C1 segment of cervical spinal cord (tissue), 14 donors: ENCODE results near the gene PLXNA4.

ENCODE experiments used
- DNase-seq, 14 donors: peaks; one replicate each; lab custom pipeline; 2025; lab: John Stamatoyannopoulos, UW

PLXNA4 gene

GRCh38 chr7:132244903-132245480 is 331.3 kb downstream of the PLXNA4 start:
- no peak for DNase-seq

- no peak for DNase-seq
These were observed 332.8 kb downstream of the PLXNA4 start for GRCh38 chr7:132243463-132243862.

GRCh38 chr7:132243051-132243450 is 333.2 kb downstream of the PLXNA4 start:
- no peak for DNase-seq

- DNase-seq: no peak
These were observed 334.0 kb downstream of the PLXNA4 start for GRCh38 chr7:132242192-132242812.

DNA sequence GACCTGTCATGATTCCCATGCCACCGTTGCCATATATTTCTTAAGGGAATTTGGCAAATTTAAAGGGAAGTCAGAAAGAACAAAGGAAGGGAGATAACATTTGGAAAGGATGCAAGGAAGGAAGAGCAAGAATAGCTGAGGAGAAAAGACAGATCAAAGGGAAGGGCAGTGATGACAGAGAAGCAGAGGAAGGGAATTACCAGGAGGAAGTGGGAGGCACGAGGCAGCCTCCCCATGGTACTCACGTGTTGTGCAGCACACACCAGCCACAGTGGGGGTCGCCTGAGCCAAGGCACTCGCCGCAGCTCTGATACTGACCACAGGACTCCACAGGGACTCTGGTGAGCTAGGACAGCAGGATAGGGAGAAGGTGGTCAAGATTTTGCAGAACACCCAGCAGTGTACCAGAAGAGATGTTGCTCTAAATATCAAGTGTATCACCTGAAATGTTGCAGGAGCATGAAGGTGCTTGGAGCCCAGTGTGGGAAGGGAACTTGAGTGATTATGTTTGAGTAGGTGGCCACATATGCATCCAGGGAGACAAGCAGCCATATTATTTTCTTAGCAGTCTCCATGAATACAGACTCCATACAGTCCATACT is 335.3 kb downstream of the PLXNA4 start:
- no peak for DNase-seq

- DNase-seq: peak in 1 of 14 donors; percentile 27
These were observed 336.0 kb downstream of the PLXNA4 start for GRCh38 chr7:132240262-132240661.

GRCh38 chr7:132239422-132239994 is 336.8 kb downstream of the PLXNA4 start:
- DNase-seq: no peak

DNA sequence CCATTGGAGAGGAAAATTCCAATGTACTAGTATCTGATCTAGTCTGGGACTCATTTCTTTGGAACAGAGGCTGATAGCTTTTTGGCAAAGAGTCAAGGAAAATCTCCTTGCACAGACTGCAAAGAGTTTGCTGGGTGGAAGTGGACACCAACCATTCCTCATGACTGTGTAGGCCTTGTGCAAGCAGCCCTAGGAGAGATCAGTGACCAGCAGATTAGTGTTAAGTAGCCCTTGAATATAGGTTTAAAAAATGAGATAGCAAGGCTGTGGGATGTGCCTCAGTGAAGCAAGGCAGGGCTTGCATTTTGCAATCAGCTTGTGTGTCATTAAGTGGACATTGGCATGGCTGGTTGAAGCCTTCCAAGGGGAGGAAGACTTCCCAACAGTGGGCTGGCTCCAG is 341.6 kb downstream of the PLXNA4 start:
- DNase-seq: no peak

- no peak for DNase-seq
These were observed 343.9 kb downstream of the PLXNA4 start for GRCh38 chr7:132232406-132232805.

DNA sequence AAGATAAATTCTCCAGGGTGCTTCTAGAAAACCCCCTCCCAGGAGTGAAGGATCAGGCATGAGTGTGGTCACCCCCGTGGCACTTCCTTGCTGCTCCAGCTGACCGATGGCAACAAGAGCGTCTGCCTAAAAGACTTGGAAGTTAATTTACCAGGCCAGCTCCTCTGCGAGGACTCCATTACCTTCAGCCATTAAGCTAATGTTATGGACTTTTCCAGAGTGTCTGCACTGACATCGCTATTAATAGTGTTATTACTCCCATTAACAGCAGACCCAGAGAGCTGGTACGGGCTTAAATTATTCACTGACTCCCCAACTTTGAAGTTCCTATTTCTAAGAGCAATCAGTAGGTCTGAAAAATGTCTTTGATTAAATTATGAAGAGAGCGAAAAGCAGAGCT is 345.8 kb downstream of the PLXNA4 start:
- no peak for DNase-seq

GRCh38 chr7:132228240-132228639 is 348.0 kb downstream of the PLXNA4 start:
- DNase-seq: no peak

DNA sequence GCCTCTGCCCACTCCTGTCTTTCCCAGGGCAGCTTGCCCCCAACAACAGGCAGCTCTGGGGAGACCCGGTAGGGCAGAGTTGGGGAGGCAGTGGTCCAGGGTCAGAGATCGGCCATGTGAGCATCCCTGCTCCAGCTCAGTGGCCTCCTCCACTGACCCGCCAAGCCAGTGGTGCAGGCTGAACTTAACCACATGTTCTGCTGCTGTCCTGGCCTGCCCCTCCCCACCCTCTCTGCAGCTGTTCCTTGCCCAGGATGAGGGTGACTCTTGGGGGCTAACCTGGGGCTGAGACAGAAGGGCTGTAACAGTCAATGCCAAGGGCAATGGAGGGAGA is 349.3 kb downstream of the PLXNA4 start:
- no peak for DNase-seq

DNA sequence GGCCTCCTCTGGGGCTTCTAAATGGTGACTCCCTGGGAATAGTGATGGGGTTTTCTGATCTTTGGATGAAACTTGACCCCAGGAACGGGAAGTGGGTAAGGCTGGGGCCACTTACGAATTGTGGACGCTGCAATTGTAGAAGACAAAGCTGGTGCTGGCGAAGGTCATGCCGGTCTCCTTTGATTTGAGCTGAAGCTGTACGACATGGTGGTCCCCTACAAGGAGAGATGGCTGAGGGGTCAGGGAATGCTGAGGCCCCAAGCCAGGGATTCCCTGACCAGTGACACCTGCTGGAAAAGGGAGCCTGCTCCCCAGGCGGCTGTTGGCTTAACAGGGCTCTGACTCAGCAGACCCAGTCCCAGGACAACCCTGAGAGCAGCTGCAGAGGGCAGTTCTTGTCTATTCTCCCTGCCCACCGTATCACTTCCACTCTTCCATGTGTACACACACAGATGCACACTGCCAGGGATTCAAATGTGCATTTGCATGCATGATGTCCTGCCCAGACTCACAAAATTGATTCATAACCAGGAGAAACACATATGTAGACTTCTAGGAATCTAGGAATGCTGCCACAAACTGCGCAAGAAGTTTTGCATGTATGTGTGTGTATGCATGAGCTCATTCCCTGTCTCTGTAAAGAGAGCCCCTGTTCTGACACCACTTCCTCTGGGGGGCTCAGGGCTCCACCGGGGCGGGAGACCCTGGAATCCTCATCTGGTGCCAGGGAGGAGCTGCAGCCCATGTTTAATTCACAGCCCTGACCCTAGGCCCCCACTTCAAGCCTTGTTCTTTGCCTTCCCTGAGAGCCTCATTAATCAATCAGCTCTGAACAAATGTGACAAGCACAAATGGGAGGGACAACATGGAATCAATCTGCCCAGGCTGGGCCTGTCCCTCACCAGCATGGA is 350.0 kb downstream of the PLXNA4 start:
- DNase-seq: no peak

DNA sequence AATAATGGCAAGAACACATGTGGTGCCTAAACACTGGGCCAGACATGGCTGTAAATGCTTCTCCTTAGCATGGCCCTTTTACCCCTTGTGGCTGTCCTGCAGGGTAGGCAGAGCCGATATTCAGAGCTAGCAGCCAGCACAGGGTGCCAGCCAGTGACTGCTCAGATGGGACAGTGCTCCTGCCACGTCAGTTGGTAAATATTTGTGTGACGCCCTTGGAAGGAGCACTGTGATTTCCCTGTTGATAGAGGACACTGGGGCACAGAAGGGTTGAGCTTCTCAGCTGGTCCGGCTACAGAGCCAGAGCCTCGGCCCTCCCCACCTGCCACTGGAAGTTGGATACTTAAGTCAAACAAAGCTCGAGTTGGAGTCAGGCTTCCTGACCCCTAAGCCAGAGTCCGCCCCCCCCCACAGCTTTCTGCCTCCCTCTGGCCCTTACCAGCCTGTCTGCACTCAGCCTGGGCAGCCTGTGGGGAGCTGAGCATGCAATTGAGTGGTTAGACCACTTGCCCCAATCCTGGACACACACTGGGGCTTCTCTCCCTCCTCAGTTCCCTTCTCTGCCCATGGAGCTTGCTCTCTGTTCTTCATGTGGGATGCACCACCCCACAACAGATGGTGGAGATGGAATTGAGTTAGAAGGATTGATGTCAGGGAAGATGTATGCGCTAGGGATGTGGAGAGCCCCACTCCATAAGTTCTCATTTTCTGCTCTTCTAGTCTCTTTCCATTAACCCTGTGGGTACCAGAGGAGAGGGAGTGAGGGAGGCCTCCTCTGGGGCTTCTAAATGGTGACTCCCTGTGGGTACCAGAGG is 350.8 kb downstream of the PLXNA4 start:
- no peak for DNase-seq

DNA sequence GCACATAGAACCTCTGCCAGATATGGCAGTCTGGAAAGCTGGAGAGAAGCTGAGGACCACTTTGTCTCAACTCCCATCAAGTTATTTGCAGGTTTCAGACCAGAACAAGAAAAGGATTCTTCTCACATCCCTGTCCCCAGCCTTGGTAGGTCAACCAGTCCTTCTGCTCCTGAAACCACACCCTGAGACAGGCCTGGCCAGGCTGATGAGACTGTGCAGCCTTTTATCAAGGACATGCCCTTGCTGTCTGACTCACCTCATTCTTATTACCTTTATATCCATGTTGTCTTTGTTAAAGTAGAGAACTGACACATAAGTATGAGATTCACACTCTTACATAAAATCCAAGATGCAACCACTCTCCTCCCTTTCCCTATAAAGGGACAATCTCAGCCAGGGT is 354.9 kb downstream of the PLXNA4 start:
- DNase-seq: no peak

DNA sequence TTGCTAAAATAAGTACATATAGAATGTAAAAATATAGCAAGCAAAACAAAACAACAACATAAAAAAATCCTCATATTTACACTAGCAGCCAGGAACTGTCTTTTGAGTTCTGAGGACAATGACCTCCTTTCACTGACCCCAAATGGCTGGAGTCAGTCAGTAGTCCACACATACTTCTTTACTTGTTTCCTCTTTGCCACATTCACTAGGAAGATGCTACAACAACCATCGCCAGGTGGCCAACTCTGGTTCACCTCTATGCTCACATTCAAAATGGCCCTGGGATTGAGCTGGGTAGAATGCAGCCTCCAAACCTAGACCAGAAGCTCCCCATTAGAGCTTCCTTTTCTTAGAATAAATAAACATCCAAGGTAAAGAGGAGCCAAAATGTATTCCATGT is 356.2 kb downstream of the PLXNA4 start:
- no peak for DNase-seq

DNA sequence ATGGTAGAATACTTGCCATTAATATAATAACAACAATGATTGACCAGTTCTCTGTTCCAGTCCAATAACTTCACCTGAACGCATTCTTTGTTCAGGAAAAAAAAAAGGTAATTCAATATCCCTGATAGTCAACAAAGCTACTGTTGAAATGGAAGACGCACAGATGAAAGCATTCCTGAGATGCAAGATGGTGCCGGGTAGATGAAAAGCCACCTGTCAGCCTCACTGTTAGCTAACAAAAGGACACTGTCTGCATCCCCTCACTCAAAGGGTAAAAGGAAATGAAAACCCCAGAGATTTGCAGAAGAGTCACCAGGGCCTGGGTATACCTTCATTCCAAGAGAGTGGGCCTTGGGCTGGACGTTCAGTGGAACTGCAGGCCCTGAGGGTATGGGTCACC is 357.4 kb downstream of the PLXNA4 start:
- no peak for DNase-seq

DNA sequence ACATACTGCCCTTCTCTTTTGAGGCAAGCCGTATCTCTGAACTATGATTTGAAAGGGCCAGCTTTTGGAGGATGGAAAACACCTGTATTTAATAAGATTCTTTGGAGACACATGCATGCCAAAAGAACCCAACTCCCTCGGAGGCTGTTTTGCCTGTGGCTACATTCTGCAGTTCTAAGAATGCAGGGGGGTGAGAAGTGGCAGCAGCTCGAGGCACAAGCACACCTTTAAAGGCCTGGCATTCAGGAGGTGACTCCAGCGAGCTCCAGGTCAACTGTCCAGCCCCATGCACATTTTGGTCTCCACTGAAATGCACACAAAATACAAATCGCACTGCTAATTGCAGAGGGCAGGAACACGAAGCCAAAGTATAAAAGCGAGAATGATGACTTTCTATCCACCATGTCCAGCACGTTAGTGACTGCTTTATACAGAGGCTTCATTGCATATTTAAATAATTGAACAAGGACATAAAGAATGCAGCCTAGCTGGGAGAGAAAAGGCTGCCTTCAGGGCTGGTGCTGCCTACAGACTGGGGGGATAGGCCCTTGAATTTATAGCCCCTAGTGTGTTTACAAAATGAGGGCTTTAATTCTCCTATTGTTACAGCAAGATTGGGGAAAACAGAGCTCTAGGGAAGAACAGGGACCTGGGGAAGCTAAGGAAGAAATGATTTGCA is 359.3 kb downstream of the PLXNA4 start:
- no peak for DNase-seq

DNA sequence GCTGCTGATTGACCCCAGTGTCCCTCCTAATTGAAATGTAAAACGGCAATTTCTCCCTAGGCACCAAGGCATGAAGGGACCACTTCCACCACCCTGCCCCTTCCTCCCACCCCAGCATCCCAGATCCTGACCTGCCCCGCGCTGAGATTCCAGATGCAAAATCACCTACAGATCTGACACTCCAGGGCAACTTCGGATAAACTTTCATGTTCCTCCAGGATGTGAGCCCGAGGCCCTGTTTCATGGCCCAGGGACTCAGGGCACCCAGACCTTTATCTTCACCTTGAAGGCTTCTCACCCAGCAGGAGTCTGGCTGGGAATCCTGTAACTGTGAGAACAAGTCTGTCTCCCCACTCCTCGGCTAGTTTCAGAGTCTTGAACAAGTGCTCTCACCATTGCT is 361.8 kb downstream of the PLXNA4 start:
- no peak for DNase-seq

DNA sequence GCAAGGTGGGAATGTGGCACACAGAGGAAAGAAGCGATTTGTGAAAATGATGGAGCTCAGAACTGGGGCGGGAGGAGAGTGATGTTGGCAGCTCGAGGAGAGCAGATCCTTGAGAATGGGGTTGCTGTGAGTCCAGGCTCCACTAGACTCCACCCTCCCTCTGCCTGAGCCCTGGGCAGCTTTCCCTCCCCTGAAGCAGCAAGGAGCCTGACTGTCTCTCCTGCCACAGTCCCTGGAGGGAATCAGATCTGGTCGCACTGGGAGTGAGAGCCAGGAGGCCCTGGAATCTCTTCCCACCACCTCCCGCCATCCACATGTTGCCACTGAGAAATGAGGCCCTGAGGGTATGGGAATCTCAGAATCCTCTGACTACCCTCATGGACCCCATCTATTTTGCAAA is 362.7 kb downstream of the PLXNA4 start:
- DNase-seq: no peak

DNA sequence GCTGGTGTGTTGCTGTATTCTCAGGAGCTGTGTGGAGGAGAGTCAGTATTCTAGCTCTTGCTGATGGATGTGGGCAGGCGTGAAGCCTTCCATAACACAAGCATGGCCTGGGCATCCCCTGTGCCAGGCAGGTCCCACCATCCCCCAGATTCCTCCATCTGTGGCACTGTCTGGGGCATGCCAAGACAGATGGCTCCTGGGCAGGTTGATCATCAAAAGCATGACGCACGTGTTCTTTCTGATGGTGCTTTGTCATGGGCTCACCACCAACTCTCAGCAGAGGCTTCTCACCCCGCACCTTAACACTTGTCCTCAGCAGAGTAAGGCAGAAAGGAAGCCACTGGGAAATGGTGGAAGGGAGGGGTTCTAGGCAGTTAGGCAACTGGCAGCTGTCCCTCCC is 364.3 kb downstream of the PLXNA4 start:
- peak in 2 of 14 donors; percentile 7 to 84 for DNase-seq
